HG02973 (cell line): ENCODE measurements around the gene LRRC27.

Source experiments
- ATAC-seq: cut with Tn5 transposase; IDR thresholded peaks from one replicate; pipeline ENCODE4 v1.9.1; 2021; ENCODE audit warnings: moderate library complexity; ENCODE audit not compliant: unreplicated experiment

Gene LRRC27

DNA sequence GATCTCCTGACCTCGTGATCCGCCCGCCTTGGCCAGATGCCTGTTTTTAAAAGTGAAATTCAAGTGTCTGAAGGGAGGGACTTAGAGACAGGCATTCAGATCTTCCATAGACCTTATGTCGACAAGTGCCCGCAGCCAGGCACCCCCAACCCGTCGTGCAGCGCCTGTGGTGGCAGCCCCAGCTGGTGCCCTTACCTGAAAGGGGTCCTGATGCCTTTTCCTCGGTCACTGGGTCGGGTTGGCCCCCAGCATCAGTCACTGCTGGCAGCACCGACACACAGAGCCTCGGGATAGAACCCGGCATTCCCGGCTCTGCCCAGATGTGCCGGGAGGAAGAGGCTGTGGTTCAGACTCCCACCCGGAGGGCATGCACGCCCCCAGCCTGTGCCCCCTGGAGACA is 23.3 kb downstream of the LRRC27 start:
- no peak for ATAC-seq

DNA sequence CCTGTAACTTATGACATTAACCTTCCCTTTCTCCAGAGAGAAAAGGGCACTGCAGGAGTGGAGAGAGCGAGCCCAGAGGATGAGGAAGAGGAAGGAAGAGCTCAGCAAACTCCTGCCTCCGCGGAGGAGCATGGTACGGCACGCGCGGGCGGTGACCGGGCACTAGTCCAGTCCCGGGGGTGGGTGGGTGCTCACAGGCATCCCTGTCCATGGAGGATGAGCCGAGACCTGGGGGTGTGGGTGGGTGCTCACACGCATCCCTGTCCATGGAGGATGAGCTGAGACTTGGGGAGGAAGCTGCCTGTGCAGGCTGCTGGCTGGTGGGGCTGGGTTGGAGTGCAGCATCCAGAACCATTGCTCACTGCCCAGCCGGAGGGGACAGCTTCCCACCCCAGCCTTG is 23.8 kb downstream of the LRRC27 start:
- no peak for ATAC-seq

- ATAC-seq, result no peak
Observed at GRCh38 chr10:132356621-132357195, 24.7 kb downstream of the LRRC27 start.

DNA sequence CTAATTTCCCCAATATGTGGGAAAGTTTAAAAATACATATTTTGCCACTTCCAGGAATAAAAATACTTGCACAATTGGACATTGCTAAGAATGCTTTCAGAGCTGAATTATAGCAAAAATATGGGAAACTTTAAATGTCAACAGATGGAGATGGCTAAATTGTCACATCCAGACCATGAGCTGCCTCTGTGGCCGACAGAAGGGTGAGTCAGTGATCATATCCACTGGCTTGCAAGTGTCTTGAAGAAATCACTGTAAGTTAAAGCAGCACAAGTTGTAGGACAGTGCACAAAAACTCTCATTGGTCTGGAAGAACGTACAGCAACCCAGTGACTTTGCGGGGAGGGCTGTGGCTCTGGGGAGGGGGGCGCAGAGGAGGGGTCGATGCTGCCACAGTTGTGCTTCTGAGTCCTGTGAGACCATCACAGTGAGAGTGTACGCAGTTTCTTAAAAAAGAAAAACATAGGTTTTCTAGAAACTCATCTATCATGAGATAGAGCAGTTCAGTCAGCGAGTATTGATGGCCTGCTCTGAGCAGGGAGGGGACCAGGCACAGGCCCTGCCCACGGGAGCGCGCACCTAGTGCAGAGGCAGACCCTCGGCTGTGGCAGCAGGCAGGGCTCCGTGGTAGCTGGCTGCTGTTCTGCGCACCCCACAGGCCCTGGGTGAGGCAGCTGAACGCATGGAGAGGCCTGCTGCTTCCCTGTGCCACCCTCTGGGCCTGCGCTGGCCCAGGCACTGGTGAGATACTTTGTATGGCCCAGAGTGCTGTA is 25.5 kb downstream of the LRRC27 start:
- no peak for ATAC-seq

GRCh38 chr10:132359305-132360040 is 27.5 kb downstream of the LRRC27 start:
- no peak for ATAC-seq

DNA sequence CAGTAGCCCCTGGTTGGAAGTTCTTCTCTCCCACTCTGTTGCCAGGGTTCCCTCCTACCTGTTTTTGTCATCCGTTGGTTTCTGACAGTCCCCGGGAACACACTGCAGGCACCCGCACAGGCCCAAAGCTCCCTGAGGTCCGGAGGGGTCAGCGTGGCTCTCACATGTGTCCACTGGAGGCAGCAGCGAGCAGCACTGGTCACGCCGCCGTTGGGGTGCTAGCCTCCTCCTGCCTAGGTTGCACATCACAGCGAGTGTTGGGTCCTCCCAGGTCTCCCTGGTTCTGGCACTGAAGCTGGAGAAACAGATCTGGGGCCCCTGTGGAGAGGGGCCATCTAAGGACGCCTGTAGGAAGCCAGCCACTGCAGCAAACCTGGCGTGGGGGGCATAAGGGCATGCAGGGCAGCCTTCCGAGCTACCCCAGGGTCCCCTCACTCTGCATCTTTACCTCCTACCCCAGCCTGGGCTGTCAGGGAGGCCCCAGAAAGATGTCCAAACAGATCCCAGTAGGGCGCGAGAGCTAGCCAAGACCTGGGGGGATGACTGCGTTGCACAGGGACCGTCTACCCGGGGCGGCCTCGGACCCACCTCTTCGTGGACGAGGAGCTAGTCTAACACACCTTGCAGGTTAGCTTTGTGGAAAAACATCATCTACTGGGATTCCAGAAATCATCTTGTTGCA is 28.9 kb downstream of the LRRC27 start:
- ATAC-seq, result no peak

DNA sequence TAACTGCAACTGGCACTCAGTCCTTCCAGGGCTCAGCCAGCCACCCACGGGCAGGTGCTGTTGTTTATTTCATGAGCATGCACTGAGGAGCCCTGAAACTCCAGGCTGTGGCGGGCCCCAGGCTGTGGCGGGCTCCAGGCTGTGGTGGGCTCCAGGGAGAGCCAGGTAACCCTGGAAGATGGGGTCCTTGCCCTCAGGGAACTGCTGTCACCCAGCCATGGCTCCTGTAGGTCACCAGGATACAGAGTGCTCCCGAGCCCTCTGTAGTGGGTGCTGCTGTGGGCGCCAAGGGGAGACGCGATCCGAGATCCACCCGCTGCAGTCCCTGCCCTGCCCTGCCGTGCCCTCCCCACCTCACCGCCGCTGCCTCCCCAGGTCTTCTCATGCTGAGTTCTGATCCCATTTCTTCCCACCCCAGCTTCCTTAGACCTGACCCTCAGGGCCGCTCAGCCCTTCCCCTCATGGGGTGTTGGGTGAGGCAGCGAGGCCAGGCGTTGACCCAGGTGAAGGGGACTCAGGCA is 29.6 kb downstream of the LRRC27 start:
- no peak for ATAC-seq

DNA sequence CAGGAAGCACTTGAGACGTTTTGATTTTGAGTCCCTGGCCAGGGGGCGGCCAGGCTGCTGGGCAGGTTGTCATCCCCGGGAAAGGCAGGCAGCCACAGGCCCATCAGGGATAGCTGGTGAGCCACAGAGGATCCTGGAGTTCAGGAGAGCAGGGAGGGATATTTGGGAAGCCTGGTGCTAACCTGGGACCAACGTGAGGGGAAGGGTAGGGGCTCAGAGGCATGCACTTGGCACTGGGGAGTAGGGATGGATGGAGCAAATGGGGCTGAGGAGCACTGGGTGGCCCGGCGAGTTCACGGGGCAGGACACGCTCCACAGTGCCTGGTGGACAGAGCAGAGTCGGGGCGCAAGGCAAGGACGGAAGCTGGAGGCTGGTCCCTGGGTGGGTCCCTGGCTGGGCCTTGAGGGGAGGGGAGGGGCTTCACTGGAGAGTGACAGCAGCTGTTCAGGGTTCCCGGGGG is 30.2 kb downstream of the LRRC27 start:
- ATAC-seq, result no peak

DNA sequence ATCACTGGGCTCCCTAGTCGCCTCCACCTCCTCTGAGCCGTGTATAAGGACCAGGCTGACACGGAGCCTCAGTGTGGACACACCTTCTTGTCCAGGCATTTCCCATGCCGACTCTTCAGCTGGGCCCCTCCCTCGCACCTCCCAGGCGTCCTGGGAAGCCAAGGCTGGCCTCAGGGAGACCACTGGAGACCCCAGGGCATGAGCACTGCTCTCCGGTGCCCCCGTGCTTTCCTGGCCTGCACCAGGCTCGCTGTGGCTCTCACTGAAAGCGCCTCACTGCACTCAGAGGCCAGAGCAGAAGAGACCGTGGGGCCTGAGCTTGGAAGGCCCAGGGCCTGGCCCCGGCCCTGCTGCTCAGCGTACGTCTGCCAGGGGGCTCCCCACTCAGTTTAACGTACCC is 31.4 kb downstream of the LRRC27 start:
- ATAC-seq, result no peak

- ATAC-seq, result no peak
Observed at GRCh38 chr10:132363921-132364593, 32.1 kb downstream of the LRRC27 start.

- ATAC-seq, result no peak
Observed at GRCh38 chr10:132364594-132364970, 32.6 kb downstream of the LRRC27 start.

- ATAC-seq, result no peak
Observed at GRCh38 chr10:132365102-132365501, 33.1 kb downstream of the LRRC27 start.

DNA sequence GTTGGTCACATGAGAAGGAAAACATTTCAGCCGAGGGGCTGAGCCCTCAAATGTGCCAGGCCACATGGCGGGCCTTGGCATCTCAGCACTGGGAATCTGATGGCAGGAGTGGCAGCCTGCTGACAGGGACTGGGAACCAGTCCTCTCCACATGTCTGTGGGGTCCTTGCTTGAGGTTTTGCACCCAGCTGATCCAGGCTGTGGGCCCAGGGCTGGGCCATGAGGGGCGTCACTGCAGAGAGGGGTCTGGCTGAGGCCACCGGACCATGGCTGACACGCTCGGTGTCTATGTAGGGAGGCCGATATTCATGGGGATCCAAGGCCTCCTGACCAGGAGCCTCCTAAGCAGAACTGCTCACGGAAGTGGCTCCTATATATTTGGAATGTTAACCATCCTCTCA is 34.0 kb downstream of the LRRC27 start:
- ATAC-seq, result no peak

DNA sequence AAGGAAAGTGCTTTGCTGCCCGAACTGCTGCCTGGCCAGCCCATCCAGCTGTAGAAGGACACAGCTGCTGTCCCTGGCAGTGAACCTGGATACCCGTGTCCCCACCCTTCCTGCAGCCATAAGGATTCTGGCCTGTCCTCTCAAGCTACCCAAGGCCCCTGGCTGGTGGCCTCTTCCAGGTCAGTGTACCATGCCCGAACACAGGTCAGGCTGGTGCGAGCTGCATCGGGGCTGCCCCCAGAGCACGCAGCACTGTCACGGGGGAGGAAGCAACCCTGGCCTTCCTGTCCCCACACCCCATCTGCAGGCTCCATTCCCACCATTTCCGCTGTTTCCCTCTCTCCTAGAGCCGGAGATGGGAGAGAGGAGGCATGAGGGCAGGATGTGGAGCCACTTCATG is 34.5 kb downstream of the LRRC27 start:
- no peak for ATAC-seq

DNA sequence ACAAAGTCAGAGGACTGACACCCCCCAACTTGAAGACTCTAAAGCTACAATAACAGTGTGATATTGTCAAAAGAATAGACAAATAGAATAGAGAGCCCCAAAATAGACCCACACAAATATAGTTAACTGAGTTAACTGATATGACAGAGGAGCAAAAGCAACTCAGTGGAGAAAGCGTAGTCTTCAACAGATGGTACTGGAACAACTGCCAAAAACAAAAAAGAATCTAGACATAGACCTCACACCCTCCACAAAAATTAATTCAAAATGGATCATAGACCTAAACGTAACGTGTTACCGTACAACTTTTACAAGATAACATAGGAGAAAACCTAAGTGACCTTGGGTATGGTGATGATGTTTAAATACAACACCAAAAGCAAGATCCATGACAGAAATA is 36.4 kb downstream of the LRRC27 start:
- no peak for ATAC-seq

DNA sequence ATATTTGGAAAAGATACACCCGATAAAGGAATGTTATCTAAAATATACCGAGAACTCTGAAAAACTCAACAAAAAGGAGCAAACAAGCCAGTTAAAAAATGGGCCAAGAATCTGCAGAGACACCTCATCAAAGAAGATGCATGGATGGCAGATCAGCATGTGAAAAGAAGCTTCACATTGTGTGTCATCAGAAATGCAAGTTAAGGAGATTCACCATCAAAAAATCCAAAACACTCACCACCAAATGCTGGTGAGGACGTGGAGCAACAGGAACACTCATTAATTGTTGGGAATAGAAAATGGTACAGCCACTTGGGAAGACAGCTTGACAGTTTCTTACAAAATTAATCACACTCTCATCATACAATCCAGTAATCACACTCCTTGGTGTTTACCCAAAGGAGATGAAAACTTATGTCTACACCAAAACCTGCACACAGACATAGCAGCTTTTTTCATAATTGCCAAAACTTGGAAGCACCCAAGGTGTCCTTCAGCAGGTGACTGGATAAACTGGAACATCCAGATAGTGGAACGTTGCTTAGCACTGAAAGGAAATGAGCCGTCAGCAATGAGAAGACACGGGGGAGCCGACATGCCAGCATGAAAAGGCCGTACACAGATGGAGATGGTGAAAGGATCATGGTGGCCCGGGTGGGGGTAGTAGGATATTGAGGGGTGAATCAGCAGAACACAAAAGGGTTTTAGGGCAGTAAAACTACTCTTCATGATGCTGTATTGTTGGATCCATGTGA is 37.1 kb downstream of the LRRC27 start:
- ATAC-seq, result no peak

GRCh38 chr10:132369636-132370185 is 37.7 kb downstream of the LRRC27 start:
- no peak for ATAC-seq

DNA sequence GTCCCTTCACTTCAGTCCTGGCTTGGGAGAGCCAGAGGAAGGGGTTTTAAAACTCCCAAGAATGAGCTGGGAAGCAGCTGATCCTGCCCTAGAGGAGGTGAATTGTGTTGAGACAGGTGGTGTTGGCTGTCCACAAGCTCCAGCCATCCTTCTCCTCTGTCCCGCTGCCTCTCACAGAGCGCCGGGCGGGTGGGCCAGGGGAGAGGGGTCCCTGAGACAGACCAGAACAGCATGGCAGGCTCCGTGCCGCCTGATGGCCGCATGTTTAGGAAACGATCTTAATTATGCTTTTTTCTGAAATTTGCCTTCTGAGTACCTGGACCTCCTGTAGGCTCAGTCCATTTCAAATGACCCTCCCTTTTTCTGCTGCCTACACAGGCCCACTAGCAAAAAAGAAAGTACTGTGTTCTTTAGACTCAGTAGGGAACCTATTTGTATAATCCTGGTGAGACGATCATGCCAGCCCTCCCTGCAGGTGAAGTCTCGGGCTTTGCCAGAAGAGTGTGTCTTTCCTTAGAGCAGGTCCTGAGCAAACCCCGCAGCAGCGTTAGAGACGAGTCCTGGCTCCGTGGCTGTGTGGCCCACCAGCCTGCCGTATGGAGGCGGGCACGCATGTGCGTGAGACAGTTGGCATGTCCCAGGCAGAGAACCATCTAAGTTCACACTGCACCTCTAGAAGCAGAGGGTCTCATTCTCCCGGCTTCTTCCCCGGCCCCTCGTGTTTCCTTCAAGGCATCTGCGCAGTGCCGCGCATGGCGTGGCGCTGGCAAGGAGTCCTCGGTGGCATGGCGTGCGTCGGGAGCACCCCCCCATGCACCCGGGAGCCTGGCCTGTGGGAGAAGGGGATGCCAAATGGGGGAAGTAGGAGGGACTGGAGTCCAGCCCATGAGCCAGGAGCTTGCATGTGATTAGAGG is 38.7 kb downstream of the LRRC27 start:
- no peak for ATAC-seq

DNA sequence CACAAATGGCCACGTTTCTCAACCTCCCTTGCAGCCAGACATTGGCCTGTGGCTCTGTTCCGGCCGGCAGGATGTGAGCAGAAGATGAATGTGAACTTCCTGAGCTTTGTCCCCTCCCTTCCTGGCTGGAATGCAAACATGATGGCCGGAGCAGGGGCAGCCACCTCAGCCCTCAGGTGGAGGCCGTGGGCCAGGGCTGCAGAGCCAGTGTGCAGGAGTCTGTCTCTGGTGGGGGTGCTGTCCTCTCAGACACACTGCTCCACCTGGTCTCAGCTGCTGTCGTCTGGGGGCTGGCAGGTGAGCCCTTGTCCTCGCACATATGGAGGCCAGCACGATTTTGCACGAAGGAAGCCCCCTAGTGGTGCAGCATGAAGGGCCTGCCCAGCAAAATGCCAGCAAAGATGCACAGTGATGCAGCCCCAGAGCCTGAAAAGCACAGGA is 39.7 kb downstream of the LRRC27 start:
- no peak for ATAC-seq
